ENCODE results near the gene RAD21L1. TPM values are rescaled to one million over a fixed set of nuclear protein-coding genes. Genes with fewer than 3 reads are reported as not detected.

RAD21L1 gene
- polyA plus RNA-seq, 2 of the 4 experiments (the other 2 are of a cell fraction), result not detected

DNA sequence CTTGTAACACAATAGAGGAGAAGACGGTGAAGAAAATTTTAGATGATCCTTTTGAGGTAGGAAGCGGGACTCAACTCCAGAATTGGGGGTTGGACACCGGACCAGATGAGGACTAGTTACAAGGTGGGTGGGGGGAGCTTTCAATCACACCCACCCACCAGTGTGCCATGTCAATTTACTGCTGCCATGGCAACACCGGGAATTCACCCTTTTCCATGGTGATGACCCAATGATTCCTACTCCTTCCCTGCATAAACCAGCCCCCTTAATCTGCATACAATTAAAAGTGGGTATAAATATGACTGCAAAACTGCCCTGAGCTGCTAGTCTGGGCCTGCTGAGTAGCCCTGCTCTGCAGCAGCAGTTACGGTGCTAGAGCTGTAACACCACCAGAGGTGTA is 14.7 kb downstream of the RAD21L1 start:
- no peak for FAIRE-seq
- Histone ChIP-seq H3K27ac (no peak overlapping the region), H3K4me2 (no peak overlapping the region), H3K9me3 (no peaks in the 10 kb centered on the region), H3K4me3 (no peak overlapping the region), H3K4me1 (peaks cover 5% of the 10 kb centered on the region; the same call in 1 of the 3 replicates)
- ATAC-seq, result no peak
- POLR2A ChIA-PET, result no interaction called here
- CTCF ChIA-PET, result interaction anchor here (1.5 to 3.0 kb wide), 3 partner anchors 14 to 263 kb away, joined by 4 to 15 read pairs (median 7); partner anchors contain the start of gene RAD21L1
- DNase-seq (ENCODE audit: low read depth in 1 of 2, low spot score in 1 of 2), result no peak
- 72% methylated on average over 5 of the region's 5 CpGs for WGBS (ENCODE audit: missing lambda C conversion rate)
- TF ChIP-seq TFCP2L1 (CRISPR knock-in tag; IDR thresholded peaks at IDR 0.05) (no peak), RNF2 (IDR thresholded peaks at IDR 0.05; ENCODE audit: borderline replicate concordance, low read depth) (no peak), MYC (IDR thresholded peaks at IDR 0.05; ENCODE audit: borderline replicate concordance, low read length) (no peak), CHD4 (IDR thresholded peaks at IDR 0.05; ENCODE audit: borderline replicate concordance) (no peak), KDM1A (IDR thresholded peaks at IDR 0.05; ENCODE audit: low read depth) (no peak), HEYL (CRISPR knock-in tag; IDR thresholded peaks at IDR 0.05) (no peak), EHMT2 (IDR thresholded peaks at IDR 0.05; ENCODE audit: low read depth) (no peak)
- TF ChIP-seq, protein P1, sequence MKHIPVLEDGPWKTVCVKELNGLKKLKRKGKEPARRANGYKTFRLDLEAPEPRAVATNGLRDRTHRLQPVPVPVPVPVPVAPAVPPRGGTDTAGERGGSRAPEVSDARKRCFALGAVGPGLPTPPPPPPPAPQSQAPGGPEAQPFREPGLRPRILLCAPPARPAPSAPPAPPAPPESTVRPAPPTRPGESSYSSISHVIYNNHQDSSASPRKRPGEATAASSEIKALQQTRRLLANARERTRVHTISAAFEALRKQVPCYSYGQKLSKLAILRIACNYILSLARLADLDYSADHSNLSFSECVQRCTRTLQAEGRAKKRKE (CRISPR knock-in tag; IDR thresholded peaks at IDR 0.05; ENCODE audit: low read depth), result no peak
- TF ChIP-seq, protein P2, sequence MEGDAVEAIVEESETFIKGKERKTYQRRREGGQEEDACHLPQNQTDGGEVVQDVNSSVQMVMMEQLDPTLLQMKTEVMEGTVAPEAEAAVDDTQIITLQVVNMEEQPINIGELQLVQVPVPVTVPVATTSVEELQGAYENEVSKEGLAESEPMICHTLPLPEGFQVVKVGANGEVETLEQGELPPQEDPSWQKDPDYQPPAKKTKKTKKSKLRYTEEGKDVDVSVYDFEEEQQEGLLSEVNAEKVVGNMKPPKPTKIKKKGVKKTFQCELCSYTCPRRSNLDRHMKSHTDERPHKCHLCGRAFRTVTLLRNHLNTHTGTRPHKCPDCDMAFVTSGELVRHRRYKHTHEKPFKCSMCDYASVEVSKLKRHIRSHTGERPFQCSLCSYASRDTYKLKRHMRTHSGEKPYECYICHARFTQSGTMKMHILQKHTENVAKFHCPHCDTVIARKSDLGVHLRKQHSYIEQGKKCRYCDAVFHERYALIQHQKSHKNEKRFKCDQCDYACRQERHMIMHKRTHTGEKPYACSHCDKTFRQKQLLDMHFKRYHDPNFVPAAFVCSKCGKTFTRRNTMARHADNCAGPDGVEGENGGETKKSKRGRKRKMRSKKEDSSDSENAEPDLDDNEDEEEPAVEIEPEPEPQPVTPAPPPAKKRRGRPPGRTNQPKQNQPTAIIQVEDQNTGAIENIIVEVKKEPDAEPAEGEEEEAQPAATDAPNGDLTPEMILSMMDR (IDR thresholded peaks at IDR 0.05), result no peak

DNA sequence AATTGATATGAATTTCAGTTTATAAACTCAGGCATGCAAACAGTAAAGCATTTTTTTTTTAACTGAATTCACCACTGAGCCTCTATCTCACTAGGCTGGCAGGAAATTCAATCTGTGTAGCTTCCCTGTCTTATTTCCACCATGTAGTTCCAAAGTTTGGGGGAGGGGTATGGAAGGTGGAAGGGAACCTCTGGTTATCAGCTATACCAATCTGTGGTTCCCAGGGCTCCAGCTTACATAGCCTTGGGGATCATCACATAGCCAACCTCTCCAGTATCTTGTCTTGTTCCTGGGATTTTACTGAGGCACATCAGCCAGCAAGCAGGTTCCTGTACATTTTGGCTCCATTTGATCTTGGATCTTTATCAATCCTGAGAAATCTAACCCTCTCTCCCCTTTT is 15.6 kb downstream of the RAD21L1 start:
- no peaks in the 10 kb centered on the region for H3K9me3 ChIP-seq
- DNase-seq (ENCODE audit: low read depth in 1 of 2, low spot score in 1 of 2) (no peak), FAIRE-seq (peak; percentile 49), ATAC-seq (no peak)
- TF ChIP-seq NR3C1 (IDR thresholded peaks at IDR 0.05) (no peak), RAD21 (conservative IDR thresholded peaks at IDR 0.05 in 1 of 2, IDR thresholded peaks at IDR 0.05 in 1 of 2) (no peak), CHD4 (IDR thresholded peaks at IDR 0.05; ENCODE audit: borderline replicate concordance) (no peak), RARB (CRISPR knock-in tag; IDR thresholded peaks at IDR 0.05) (no peak), POLR2AphosphoS2 (conservative IDR thresholded peaks at IDR 0.05; ENCODE audit: low read length) (no peak), CBX2 (IDR thresholded peaks at IDR 0.05; ENCODE audit: borderline replicate concordance, low read depth) (no peak), HOXB13 (CRISPR knock-in tag; IDR thresholded peaks at IDR 0.05; ENCODE audit: low read depth) (no peak), HDAC2 (IDR thresholded peaks at IDR 0.05) (no peak), KDM1A (IDR thresholded peaks at IDR 0.05; ENCODE audit: low read depth) (no peak), FOSB (CRISPR knock-in tag; IDR thresholded peaks at IDR 0.05) (no peak), SMC3 (IDR thresholded peaks at IDR 0.05) (no peak)
- TF ChIP-seq, protein P3, sequence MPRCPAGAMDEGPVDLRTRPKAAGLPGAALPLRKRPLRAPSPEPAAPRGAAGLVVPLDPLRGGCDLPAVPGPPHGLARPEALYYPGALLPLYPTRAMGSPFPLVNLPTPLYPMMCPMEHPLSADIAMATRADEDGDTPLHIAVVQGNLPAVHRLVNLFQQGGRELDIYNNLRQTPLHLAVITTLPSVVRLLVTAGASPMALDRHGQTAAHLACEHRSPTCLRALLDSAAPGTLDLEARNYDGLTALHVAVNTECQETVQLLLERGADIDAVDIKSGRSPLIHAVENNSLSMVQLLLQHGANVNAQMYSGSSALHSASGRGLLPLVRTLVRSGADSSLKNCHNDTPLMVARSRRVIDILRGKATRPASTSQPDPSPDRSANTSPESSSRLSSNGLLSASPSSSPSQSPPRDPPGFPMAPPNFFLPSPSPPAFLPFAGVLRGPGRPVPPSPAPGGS (IDR thresholded peaks at IDR 0.05), result no peak
- no peak overlapping the region for H3K4me3 ChIP-seq
- H3K4me1 ChIP-seq, result peaks cover 5% of the 10 kb centered on the region; the same call in 1 of the 3 replicates
- no peak overlapping the region for H3K4me2 ChIP-seq
- CTCF ChIA-PET, result interaction anchor here (1.4 to 3.0 kb wide), 5 partner anchors 15 to 42 kb away, joined by 3 to 15 read pairs (median 4); partner anchors contain the start of gene RAD21L1
- POLR2A ChIA-PET, result interaction anchor here (0.7 kb wide), 1 partner anchor 11 kb away, joined by 3 read pairs; no protein-coding TSS in a partner anchor
- H3K27ac ChIP-seq, result no peak overlapping the region

DNA sequence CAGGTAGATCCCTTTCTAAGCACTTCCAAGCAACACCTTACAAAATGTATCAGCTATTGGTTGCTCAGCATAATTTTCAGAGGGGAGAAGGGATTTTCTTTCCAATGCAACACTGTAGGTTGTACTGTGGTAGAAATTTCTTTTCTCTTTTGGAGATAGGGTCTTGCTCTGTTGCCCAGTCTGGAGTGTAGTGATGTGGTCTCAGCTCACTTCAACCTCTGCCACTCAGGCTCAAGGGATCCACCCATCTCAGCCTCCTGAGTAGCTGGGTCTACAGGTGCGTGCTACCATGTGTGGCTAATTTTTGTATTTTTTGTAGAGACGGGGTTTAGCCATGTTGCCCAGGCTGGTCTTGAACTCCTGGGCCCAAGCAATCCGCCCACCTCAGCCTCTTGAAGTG is 16.3 kb downstream of the RAD21L1 start:
- H3K27ac ChIP-seq, result no peak overlapping the region
- no peak for FAIRE-seq
- ATAC-seq, result no peak
- POLR2A ChIA-PET, result no interaction called here
- H3K4me2 ChIP-seq, result 0 out of 3 replicates have a peak overlapping the region, but pooled peaks have one; percentile 17
- H3K4me1 ChIP-seq, result peaks cover 5% of the 10 kb centered on the region; the same call in 1 of the 3 replicates
- WGBS (ENCODE audit: missing lambda C conversion rate), result 69% methylated on average over 3 of the region's 3 CpGs
- H3K4me3 ChIP-seq, result no peak overlapping the region
- H3K9me3 ChIP-seq, result no peaks in the 10 kb centered on the region
- CTCF ChIA-PET, result interaction anchor here (1.4 to 3.0 kb wide), 4 partner anchors 16 to 41 kb away, joined by 3 to 15 read pairs (median 4); partner anchors contain the start of gene RAD21L1
- DNase-seq (ENCODE audit: low read depth in 1 of 2, low spot score in 1 of 2), result no peak
- no peak for TF ChIP-seq MYC (IDR thresholded peaks at IDR 0.05; ENCODE audit: borderline replicate concordance, low read length)
- TF ChIP-seq RAD21 (conservative IDR thresholded peaks at IDR 0.05 in 1 of 2, IDR thresholded peaks at IDR 0.05 in 1 of 2), result no peak
- no peak for TF ChIP-seq CHD2 (IDR thresholded peaks at IDR 0.05; ENCODE audit: low read length, partially characterized antibody)
- no peak for TF ChIP-seq SMC3 (IDR thresholded peaks at IDR 0.05)
- TF ChIP-seq EHF (CRISPR knock-in tag; IDR thresholded peaks at IDR 0.05), result no peak
- TF ChIP-seq CEBPB (IDR thresholded peaks at IDR 0.05), result no peak
- no peak for TF ChIP-seq ZNF302 (CRISPR knock-in tag; IDR thresholded peaks at IDR 0.05)
- no peak for TF ChIP-seq ZFP36 (IDR thresholded peaks at IDR 0.05; ENCODE audit: borderline replicate concordance, partially characterized antibody)
- no peak for TF ChIP-seq POLR2AphosphoS2 (conservative IDR thresholded peaks at IDR 0.05; ENCODE audit: low read length)
- TF ChIP-seq HOXB13 (CRISPR knock-in tag; IDR thresholded peaks at IDR 0.05; ENCODE audit: low read depth), result no peak
- TF ChIP-seq, protein P4, sequence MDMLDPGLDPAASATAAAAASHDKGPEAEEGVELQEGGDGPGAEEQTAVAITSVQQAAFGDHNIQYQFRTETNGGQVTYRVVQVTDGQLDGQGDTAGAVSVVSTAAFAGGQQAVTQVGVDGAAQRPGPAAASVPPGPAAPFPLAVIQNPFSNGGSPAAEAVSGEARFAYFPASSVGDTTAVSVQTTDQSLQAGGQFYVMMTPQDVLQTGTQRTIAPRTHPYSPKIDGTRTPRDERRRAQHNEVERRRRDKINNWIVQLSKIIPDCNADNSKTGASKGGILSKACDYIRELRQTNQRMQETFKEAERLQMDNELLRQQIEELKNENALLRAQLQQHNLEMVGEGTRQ (IDR thresholded peaks at IDR 0.05), result no peak
- no peak for TF ChIP-seq HEYL (CRISPR knock-in tag; IDR thresholded peaks at IDR 0.05)
- no peak for TF ChIP-seq GATA3 (IDR thresholded peaks at IDR 0.05; ENCODE audit: borderline replicate concordance)
- TF ChIP-seq KDM1A (IDR thresholded peaks at IDR 0.05; ENCODE audit: low read depth), result no peak
- TF ChIP-seq, protein P5, sequence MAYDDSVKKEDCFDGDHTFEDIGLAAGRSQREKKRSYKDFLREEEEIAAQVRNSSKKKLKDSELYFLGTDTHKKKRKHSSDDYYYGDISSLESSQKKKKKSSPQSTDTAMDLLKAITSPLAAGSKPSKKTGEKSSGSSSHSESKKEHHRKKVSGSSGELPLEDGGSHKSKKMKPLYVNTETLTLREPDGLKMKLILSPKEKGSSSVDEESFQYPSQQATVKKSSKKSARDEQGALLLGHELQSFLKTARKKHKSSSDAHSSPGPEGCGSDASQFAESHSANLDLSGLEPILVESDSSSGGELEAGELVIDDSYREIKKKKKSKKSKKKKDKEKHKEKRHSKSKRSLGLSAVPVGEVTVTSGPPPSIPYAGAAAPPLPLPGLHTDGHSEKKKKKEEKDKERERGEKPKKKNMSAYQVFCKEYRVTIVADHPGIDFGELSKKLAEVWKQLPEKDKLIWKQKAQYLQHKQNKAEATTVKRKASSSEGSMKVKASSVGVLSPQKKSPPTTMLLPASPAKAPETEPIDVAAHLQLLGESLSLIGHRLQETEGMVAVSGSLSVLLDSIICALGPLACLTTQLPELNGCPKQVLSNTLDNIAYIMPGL (CRISPR knock-in tag; IDR thresholded peaks at IDR 0.05; ENCODE audit: borderline replicate concordance), result no peak
